PC-3 (cell line): ENCODE measurements around the gene CORIN. TPM values are rescaled to one million over a fixed set of nuclear protein-coding genes. Genes with fewer than 3 reads are reported as not detected.

Source experiments
- ATAC-seq: fragments of 200-7000 bp; cut with Tn5 transposase; 2 replicates; pipeline ENCODE4 v1.9.1; 2020; ENCODE audit warnings: mild to moderate bottlenecking, moderate library complexity
- BruUV-seq: library from RNA; stranded (reverse); fragments of 400-500 nt; replicated peaks from 2 replicates; lab custom pipeline; 2021; lab: Mats Ljungman, UMichigan
- CTCF ChIA-PET: fragments of 300-600 bp; sonication (Branson Sonifier 250); formaldehyde crosslinking; loops from one replicate; lab custom pipeline; 2022; ENCODE audit warnings: antibody characterized with exemption; lab: Charles Lee
- POLR2A ChIA-PET: fragments of 300-600 bp; sonication (Branson Sonifier 250); formaldehyde crosslinking; loops from one replicate; lab custom pipeline; 2022; ENCODE audit warnings: antibody characterized with exemption; ENCODE audit not compliant: unreplicated experiment; lab: Charles Lee
- DNase-seq: peaks from one replicate; pipeline ENCODE4 v3.0.0-alpha.2; 2015
- H2AFZ ChIP-seq: fragments of 300-600 bp; sonication (generic); 2 replicates; pipeline ENCODE4 v1.6.0; 2016; ENCODE audit warnings: antibody characterized with exemption, low read length
- H3F3A ChIP-seq: fragments of 300-600 bp; sonication (generic); one replicate; pipeline ENCODE4 v1.6.0; 2017; ENCODE audit warnings: antibody characterized with exemption, low read length, control low read depth, mild to moderate bottlenecking; ENCODE audit not compliant: unreplicated experiment
- H3K27ac ChIP-seq: fragments of 300-600 bp; sonication (generic); 2 replicates; pipeline ENCODE4 v1.5.1; 2016; ENCODE audit warnings: mild to moderate bottlenecking, low read length
- H3K27me3 ChIP-seq: fragments of 300-600 bp; sonication (generic); 2 replicates; pipeline ENCODE4 v1.6.1; 2016; ENCODE audit warnings: low read length, mixed read lengths
- H3K36me3 ChIP-seq: fragments of 300-600 bp; sonication (generic); 2 replicates; pipeline ENCODE4 v1.6.1; 2016; ENCODE audit warnings: low read depth, mixed run types, low read length, mixed read lengths
- H3K4me1 ChIP-seq: fragments of 300-600 bp; sonication (generic); 2 replicates; pipeline ENCODE4 v1.5.1; 2016; ENCODE audit warnings: low read length; ENCODE audit not compliant: insufficient read depth
- H3K4me2 ChIP-seq: fragments of 300-600 bp; sonication (generic); 2 replicates; pipeline ENCODE4 v1.6.0; 2016; ENCODE audit warnings: low read length
- H3K4me3 ChIP-seq: fragments of 300-600 bp; sonication (generic); 2 replicates; pipeline ENCODE4 v1.5.1; 2016; ENCODE audit warnings: mild to moderate bottlenecking, low read length, mixed read lengths
- H3K79me2 ChIP-seq: fragments of 300-600 bp; sonication (generic); 2 replicates; pipeline ENCODE4 v1.6.1; 2017; ENCODE audit warnings: low read length, mixed read lengths
- H3K9ac ChIP-seq: fragments of 300-600 bp; sonication (generic); 2 replicates; pipeline ENCODE4 v1.6.0; 2016; ENCODE audit warnings: mild to moderate bottlenecking, low read length
- H3K9me2 ChIP-seq: fragments of 300-600 bp; sonication (generic); replicated peaks from 2 replicates; pipeline ENCODE4 v1.6.1; 2016; ENCODE audit warnings: mixed run types, low read length, mixed read lengths
- H3K9me3 ChIP-seq: fragments of 300-600 bp; sonication (generic); 2 replicates; pipeline ENCODE4 v1.6.1; 2016; ENCODE audit warnings: low read length, mixed read lengths
- H4K20me1 ChIP-seq: fragments of 300-600 bp; sonication (generic); 2 replicates; pipeline ENCODE4 v1.6.1; 2016; ENCODE audit warnings: low read length, mixed read lengths
- EZH2 ChIP-seq: fragments of 300-600 bp; sonication (generic); IDR thresholded peaks from one replicate; pipeline ENCODE4 v1.6.1; 2017; ENCODE audit warnings: antibody characterized with exemption, mild to moderate bottlenecking, low read length; ENCODE audit not compliant: unreplicated experiment
- EZH2phosphoT487 ChIP-seq: fragments of 300-600 bp; sonication (generic); IDR thresholded peaks from 2 replicates; pipeline ENCODE4 v1.6.1; 2018; ENCODE audit warnings: mild to moderate bottlenecking, antibody characterized with exemption, low read length, borderline replicate concordance
- intact Hi-C: fragments of 100-400 bp; cut with micrococcal nuclease; formaldehyde crosslinking; loops from 2 replicates; pipeline ENCODE4 v1.9.0; 2023
- total RNA-seq: library from RNA; depleted of rRNA; stranded (reverse); fragments of >200 nt; gene quantifications from 2 replicates; pipeline ENCODE4 v1.2.3, GENCODE V29; 2014
- TF ChIP-seq, protein P1 (sequence below): fragments of 300-600 bp; sonication (generic); conservative IDR thresholded peaks from 2 replicates; pipeline ENCODE4 v1.5.1; 2017; ENCODE audit warnings: antibody characterized with exemption, low read depth, mild to moderate bottlenecking, low read length

Gene CORIN
- total RNA-seq, 1 experiment from 2014 or later = not detected

- Histone ChIP-seq H3K9ac (no peak overlapping the region), H3K79me2 (no peaks in the 10 kb centered on the region), H3K4me1 (no peaks in the 10 kb centered on the region), H3K4me3 (no peak overlapping the region), H4K20me1 (no peaks in the 10 kb centered on the region), H3K9me2 (no peaks in the 10 kb centered on the region), H3K36me3 (no peaks in the 10 kb centered on the region), H3K4me2 (no peak overlapping the region), H3K9me3 (no peaks in the 10 kb centered on the region), H3K27ac (no peak overlapping the region), H2AFZ (no peak overlapping the region), H3F3A (no peaks in the 10 kb centered on the region), H3K27me3 (peaks cover 35% of the 10 kb centered on the region)
- ChIA-PET CTCF (no interaction called here), POLR2A (no interaction called here)
- DNase-seq (no peak), ATAC-seq (no peak)
- no TSS peak for BruUV-seq
- no peak for TF ChIP-seq EZH2
- TF ChIP-seq EZH2phosphoT487 = no peak
- TF ChIP-seq, protein P1, sequence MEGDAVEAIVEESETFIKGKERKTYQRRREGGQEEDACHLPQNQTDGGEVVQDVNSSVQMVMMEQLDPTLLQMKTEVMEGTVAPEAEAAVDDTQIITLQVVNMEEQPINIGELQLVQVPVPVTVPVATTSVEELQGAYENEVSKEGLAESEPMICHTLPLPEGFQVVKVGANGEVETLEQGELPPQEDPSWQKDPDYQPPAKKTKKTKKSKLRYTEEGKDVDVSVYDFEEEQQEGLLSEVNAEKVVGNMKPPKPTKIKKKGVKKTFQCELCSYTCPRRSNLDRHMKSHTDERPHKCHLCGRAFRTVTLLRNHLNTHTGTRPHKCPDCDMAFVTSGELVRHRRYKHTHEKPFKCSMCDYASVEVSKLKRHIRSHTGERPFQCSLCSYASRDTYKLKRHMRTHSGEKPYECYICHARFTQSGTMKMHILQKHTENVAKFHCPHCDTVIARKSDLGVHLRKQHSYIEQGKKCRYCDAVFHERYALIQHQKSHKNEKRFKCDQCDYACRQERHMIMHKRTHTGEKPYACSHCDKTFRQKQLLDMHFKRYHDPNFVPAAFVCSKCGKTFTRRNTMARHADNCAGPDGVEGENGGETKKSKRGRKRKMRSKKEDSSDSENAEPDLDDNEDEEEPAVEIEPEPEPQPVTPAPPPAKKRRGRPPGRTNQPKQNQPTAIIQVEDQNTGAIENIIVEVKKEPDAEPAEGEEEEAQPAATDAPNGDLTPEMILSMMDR = no peak
- intact Hi-C loops = no loop called here
These were observed 139.0 kb downstream of the CORIN start for GRCh38 chr4:47698837-47699236.

DNA sequence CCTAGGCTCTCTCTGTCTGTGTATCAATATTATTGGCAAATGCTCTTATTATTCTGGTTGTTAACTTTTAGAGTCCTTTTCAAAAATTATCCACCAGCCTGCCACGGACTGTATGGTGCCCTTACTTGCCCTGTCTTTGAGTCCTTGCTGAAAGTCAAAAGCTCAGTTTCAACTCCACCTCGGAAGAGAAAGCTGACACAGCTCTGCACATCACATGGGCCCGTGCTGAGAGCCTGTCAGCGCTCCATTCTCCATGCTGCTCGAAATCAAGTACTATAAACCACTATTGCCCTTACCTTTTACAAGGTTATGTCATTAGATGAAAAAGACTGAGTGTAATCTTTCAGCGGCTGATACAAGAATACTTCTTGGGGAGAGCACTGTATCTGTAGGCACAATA lies 141.0 kb downstream of the CORIN start:
- Histone ChIP-seq H3K9me2 (no peaks in the 10 kb centered on the region), H3K9me3 (no peaks in the 10 kb centered on the region), H3K9ac (no peak overlapping the region), H3K27me3 (peaks cover 45% of the 10 kb centered on the region), H3K4me2 (no peak overlapping the region), H3F3A (no peaks in the 10 kb centered on the region), H4K20me1 (no peaks in the 10 kb centered on the region), H3K79me2 (no peaks in the 10 kb centered on the region), H3K4me1 (no peaks in the 10 kb centered on the region), H3K36me3 (no peaks in the 10 kb centered on the region), H3K4me3 (no peak overlapping the region), H3K27ac (no peak overlapping the region), H2AFZ (no peak overlapping the region)
- CTCF ChIA-PET = no interaction called here
- POLR2A ChIA-PET = no interaction called here
- BruUV-seq = no TSS peak
- intact Hi-C loops = no loop called here
- TF ChIP-seq, protein P1 = no peak
- TF ChIP-seq EZH2phosphoT487 = no peak
- no peak for TF ChIP-seq EZH2
- no peak for ATAC-seq
- DNase-seq = no peak

- H3K4me3 ChIP-seq = no peak overlapping the region
- H4K20me1 ChIP-seq = no peaks in the 10 kb centered on the region
- H3K4me2 ChIP-seq = no peak overlapping the region
- no peak overlapping the region for H3K9ac ChIP-seq
- no peak overlapping the region for H2AFZ ChIP-seq
- ChIA-PET CTCF (no interaction called here), POLR2A (no interaction called here)
- no peaks in the 10 kb centered on the region for H3K4me1 ChIP-seq
- no peaks in the 10 kb centered on the region for H3F3A ChIP-seq
- DNase-seq (no peak), ATAC-seq (no peak)
- H3K79me2 ChIP-seq = no peaks in the 10 kb centered on the region
- no peak overlapping the region for H3K27ac ChIP-seq
- H3K9me3 ChIP-seq = no peaks in the 10 kb centered on the region
- no TSS peak for BruUV-seq
- H3K9me2 ChIP-seq = no peaks in the 10 kb centered on the region
- intact Hi-C loops = no loop called here
- peaks cover 54% of the 10 kb centered on the region for H3K27me3 ChIP-seq
- no peaks in the 10 kb centered on the region for H3K36me3 ChIP-seq
- TF ChIP-seq EZH2phosphoT487 = no peak
- no peak for TF ChIP-seq EZH2
- TF ChIP-seq, protein P1 = no peak
These were observed 142.6 kb downstream of the CORIN start for GRCh38 chr4:47695260-47695659.
